HEK293T (cell line): ENCODE data around the gene ADPGK.

ENCODE experiments used
- CTBP1 ChIP-seq: fragments of 450-650 bp; IDR thresholded peaks from 2 replicates; pipeline ENCODE4 v1.6.1; 2016; ENCODE audit warnings: borderline replicate concordance
- FOXK2 ChIP-seq: fragments of 450-650 bp; IDR thresholded peaks from 2 replicates; pipeline ENCODE4 v1.6.1; 2016; ENCODE audit warnings: mild to moderate bottlenecking
- L3MBTL2 ChIP-seq: fragments of 450-650 bp; conservative IDR thresholded peaks from 2 replicates; pipeline ENCODE4 v1.6.1; 2016; ENCODE audit warnings: mild to moderate bottlenecking
- NFRKB ChIP-seq: fragments of 450-650 bp; IDR thresholded peaks from 2 replicates; pipeline ENCODE4 v1.6.1; 2016; ENCODE audit warnings: mild to moderate bottlenecking, moderate library complexity
- ZNF384 ChIP-seq: fragments of 450-650 bp; IDR thresholded peaks from 2 replicates; pipeline ENCODE4 v1.6.1; 2016

DNA sequence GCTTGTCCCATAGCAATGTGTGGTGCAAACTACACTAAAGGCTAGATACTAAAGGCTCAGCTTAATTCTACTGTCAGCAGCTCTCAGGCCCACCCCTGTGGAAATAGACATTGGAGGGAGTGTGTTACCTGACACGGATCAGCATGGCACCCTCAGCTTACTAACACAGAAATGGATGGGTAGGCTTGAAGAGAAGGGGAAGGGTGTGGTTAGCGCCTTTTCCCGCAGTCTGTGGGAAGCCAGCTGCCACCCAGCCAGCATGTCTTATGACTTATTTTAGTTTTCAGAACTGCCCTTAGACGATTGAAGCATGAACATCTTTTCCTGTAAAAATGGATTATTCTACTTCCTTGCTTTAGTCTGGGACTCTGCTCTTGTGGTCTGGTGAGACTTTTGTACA, 25.8 kb upstream of the ADPGK start:
- TF ChIP-seq ZNF384: no peak
- no peak for TF ChIP-seq FOXK2
- no peak for TF ChIP-seq NFRKB
- no peak for TF ChIP-seq CTBP1
- no peak for TF ChIP-seq L3MBTL2
